CD4-positive, alpha-beta T cell treated with Interleukin-12 subunit alpha and Interleukin-12 subunit beta, for 1 hour (primary cell): ENCODE results near the gene RBMX.
"Not testable (repeated sequence)": the region's sequence is repeated elsewhere in the genome, so short reads cannot be mapped to it uniquely, and the experiment has no call there.

Experiments
- DNase-seq: peaks from one replicate; pipeline ENCODE4 v3.0.0-alpha.2; 2020

RBMX gene

DNA sequence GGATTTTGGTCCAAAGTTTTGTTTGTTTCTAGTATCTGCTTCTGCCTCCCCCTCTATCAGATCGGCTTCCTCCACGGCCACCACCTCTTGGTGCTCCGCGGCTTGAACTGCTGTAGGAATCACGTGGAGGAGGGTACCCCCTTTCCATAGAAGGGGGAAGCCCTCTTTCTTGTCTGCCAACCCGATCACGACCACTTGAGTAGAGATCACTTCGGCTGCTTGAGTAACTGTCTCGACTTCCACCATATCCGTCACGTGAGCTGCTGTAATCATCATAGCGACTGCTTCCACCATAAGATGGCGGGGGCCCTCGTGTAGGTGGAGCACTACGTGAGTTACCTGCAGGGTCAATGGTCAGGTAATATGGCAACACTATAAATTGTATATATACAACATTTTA, 6.4 kb downstream of the RBMX start:
- not testable (repeated sequence) for DNase-seq

- DNase-seq: not testable (repeated sequence)
Observed at GRCh38 chrX:136873210-136873609, 7.3 kb downstream of the RBMX start.

GRCh38 chrX:136872091-136872700, 8.3 kb downstream of the RBMX start:
- DNase-seq: no peak

GRCh38 chrX:136870064-136870463, 10.5 kb downstream of the RBMX start:
- no peak for DNase-seq

DNA sequence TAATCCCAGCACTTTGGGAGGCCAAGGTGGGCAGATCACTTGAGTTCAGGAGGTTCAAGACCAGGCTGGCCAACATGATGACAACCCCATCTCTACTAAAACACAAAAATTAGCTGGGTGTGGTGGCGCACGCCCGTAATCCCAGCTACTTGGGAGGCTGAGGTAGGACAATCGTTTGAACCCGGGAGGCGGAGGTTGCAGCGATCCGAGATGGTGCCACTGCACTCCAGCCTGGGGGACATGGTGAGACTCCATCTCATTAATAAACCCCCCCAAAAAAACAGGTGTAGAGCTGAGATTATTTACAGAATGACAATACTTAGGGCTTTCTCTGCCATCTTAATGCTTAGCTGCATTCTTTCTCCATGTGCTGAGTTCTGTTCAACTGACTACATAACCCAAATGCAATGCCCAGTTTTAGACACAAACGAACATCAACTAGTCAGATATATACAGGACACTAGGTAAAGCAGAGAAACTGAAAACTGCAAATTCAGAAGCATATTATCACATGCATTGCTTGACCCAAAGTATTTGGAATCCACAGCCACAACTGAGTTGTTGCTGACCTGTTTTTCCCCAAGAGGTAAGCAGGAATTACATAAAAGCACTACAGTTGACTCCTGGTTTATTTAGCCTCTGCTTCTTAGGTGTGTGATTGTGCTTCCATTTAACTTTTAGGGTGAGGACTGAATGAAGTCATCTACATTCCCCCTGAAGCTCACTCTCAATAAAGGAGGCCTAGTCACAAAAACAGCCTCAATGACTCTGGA, 12.1 kb downstream of the RBMX start:
- no peak for DNase-seq

DNA sequence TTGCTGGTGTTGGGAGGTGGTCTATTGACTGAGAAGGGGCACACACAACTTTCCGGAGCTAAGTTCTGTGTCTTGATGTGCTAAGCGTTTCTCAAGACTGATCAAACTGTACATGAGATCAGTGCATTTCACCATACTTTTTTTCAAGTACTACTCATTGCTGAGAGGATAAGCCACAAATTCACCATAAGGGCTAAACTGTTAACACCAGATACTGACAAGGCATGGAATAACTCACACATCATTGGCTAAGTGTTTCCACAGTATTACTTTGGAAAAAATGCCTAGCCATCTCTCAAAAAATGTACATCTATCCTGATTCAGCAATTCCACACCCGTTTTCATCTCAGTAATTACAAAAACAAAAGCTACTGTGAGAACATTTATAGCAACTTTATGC, 13.0 kb downstream of the RBMX start:
- no peak for DNase-seq

DNA sequence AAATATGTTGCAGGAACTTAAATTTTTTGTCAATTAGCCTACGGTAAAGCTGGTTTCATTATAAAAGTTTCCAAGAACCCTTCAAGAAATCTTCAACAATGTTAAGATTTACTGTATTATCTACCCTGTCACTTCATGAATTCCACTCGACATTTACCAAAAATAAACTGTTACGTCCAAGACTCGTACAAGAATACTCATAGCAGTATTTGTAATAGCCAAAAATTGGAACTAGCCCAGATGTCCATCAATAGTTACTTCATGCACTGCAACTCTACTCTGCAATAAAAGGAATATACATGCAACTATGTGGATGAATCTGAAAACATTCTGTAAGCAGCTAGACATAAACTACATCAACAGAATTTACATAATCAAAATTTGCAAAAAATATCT, 13.4 kb downstream of the RBMX start:
- DNase-seq: no peak

DNA sequence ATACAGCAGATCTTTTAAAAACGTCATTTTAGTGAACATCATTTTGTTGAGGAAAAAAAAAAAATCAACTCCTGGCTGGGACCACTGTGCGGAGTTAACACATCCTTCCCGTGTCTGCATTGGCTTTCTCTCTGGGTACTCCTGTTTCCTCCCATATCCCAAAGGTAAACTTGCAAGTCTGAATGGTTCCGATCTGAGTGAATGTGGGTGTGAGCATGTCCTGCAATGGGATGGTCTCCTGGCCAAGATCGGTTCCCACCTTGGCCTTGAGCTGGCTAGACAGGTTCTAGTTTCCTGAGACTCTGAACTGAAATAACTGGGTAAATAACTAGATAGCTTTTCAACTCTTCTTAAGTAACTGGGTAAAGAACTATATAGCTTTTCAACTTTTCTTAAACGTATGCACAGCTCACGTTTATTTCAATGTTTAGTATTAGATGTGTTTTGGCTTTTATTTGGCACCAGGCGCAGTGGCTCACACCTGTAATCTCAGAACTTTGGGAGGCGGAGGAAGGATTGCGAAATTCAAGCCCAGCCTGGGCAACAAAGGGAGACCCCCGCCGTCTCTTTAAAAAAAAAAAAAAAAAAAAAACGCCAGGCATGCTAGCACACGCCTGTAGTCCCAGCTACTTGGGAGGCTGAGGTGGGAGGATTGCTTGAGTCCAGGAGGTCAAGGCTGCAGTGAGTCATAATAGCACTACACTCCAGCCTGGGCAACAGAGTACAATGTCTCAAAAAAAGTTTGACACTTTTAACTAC, 14.0 kb downstream of the RBMX start:
- no peak for DNase-seq

DNA sequence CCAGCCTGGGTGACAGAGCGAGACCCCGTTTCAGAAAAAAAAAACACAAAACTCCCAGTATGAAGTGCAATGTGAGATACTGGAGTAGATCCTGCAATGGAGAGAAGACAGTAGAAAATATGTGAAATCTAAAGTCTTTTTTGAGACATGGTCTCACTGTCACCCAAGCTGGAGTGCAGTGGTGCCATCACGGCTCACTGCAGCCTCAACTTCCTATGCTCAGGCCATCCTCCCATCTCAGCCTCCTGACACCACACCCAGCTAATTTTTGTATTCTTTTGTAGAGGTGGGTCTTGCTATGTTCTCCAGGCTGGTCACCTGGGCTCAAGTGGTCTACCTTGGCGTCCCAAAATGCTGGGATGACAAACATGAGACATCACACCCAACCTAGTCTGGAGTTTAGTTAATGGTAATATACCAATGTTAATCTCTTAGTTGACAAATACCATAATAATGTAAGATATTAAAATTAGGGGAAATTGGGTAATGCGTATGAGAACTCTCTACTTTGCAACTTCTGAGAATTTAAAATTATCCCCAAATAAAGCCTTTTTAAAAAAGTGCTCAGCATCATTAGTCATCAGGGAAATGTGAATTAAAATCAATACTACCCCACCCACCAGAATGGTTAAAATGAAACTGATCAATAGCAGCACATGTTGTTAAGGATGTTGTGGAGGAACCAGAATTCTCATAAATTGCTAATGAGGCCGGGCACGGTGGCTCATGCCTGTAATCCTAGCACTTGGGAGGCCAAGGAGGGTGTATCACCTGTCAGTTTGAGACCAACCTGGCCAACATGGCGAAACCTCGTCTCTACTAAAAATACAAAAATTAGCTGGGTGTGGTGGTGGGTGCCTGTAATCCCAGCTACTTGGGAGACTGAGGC, 15.0 kb downstream of the RBMX start:
- no peak for DNase-seq

DNA sequence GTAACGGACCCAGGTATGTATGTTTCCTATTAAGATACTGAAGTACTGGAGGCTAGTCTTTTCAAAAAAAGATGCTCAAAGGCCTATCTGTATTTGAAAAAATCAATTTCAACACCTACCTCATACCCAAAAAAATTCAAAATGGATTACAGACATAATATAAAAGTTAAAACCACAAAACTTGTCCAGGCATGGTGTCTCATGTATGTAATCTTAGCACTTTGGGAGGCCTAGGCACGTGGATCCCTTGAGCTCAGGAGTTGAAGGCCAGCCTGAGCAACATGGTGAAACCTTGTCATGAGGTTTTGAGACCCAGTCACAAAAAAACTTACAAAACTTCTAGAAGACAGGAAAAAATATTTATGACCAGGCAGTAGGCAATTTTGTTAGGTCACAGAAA, 16.7 kb downstream of the RBMX start:
- DNase-seq: no peak

GRCh38 chrX:136862546-136862945, 18.0 kb downstream of the RBMX start:
- DNase-seq: no peak

GRCh38 chrX:136861877-136862276, 18.6 kb downstream of the RBMX start:
- DNase-seq: no peak

DNA sequence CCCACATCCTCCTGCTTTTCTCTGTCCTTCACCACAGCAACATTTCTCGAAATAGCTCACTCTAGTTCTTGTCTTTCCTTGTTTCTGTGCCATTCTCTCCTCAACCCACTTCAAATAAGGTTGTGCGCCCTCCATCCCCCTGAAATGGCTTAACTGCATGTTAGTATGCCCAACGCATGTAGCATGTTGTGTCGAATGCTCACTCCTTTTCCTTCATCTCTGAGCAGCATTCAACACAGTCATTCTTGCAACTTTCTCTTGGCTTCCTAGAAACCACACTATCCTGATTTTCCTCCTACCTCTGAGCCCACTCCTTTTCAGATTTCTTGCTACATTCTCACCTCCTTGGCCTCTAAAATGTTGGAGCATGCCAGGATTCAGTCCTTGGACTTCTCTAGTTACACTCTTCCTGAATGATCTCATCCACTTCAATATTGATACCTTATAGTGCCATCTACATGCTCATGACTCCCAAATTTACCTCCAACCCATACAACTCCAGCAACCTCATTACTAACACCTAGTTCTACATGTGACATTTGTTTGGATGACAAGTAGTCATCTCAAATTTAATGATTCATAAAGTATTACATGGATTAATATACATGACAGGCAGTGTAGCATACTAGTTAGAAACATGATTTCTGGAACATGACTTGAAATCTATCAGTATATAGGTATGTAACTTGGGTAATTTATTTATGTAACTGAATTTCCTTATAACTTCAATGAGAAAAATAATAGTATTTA, 22.3 kb downstream of the RBMX start:
- no peak for DNase-seq

- no peak for DNase-seq
Observed at GRCh38 chrX:136856551-136856950, 24.0 kb downstream of the RBMX start.

- DNase-seq: no peak
Observed at GRCh38 chrX:136856050-136856449, 24.5 kb downstream of the RBMX start.

GRCh38 chrX:136851526-136851925, 29.0 kb downstream of the RBMX start:
- DNase-seq: no peak

DNA sequence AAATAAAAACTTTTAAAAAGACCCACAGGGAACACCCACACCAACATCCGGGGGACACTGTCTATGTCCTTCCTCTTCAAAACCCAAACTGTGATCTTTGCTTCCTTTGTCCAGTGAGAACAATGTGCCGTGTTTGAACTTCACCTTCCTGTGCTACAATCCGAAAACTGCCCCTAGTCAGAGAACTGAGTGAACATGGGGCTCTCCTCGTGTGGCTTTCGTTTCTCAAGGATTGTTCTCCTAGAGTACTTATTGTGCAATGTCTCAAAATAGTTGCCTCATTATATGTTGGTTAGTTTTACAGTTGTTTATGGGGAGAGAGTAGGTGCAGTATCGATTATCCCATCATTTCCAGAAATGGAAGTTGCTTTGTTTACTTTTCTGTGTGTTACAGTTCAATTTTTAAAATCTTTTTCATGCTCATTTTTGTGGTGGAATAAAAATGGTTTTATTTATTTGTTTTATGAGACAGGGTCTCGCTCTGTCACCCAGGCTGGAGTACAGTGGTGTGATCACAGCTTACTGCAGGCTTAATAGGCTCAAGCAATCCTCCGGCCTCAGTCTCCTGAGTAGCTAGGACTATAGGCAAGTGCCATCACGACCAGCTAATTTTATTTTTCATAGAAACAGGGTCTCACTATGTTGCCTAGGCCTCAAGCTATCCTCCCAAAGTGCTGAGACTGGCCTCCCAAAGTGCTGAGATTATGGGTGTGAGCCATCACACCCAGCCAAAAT, 29.9 kb downstream of the RBMX start:
- no peak for DNase-seq

- DNase-seq: no peak
Observed at GRCh38 chrX:136849395-136849794, 31.1 kb downstream of the RBMX start.

GRCh38 chrX:136847874-136848273, 32.7 kb downstream of the RBMX start:
- DNase-seq: no peak

- no peak for DNase-seq
Observed at GRCh38 chrX:136839196-136839595, 41.3 kb downstream of the RBMX start.

- DNase-seq: no peak
Observed at GRCh38 chrX:136835761-136836160, 44.8 kb downstream of the RBMX start.

DNA sequence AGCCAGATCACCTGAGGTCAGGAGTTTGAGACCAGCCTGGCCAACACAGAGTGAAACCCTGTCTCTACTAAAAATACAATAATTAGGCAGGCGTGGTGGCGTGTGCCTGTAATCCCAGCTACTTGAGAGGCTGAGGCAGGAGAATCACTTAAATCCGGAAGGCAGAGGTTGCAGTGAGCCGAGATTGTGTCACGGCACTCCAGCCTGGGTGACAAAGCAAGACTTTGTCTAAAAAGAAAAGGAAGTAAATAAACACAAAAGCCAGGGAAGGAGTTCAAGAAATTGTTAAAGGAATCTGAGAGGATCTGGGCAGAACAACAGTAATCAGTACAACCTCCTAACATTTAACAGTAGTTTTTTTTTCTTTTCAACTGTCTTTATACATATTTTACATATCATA, 51.1 kb downstream of the RBMX start:
- no peak for DNase-seq
